Skin of body (tissue), 2 donors: Measurements from ENCODE around the gene SMIM7. TPM values are rescaled to one million over a fixed set of nuclear protein-coding genes. Genes with fewer than 3 reads are reported as not detected.

Experiments
- DNase-seq: peaks from one replicate; lab custom pipeline; 2025; lab: John Stamatoyannopoulos, UW
- total RNA-seq: library from RNA; depleted of rRNA; stranded (reverse); fragments of >200 nt; gene quantifications from one replicate; pipeline ENCODE4 v1.2.3, GENCODE V29; 2014

Gene SMIM7
- total RNA-seq, 1 donor from 2014 or later, result 50.6 TPM

DNA sequence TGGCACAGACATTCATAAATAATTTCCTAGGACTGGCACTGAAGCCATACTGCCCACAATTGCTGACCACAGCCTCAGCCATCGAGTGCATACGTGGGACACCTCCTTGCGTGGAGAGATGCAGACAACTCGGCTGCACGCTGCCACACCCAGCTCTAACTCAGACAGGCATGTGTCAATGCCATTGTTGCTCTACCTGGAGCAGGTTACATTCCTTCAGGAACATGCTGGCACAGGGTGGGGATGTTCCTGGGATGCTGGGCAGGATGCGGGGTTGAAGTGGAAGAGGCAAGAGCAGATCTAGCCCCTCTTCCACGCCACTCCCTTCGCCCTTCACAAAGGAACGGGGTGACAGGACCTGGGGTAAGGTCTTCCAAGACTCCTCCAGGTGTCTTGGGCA, 63.5 kb downstream of the SMIM7 start:
- no peak for DNase-seq

Other genes with a start within 250 kb of the SMIM7 start
- gene EPS15L1, start 188.2 kb downstream of the SMIM7 start, total RNA-seq, result 22.0 TPM
- not detected for gene CALR3, start 164.0 kb downstream of the SMIM7 start, total RNA-seq
- gene C19orf44, start 163.8 kb downstream of the SMIM7 start, total RNA-seq, result 2.9 TPM
- gene CHERP, start 117.7 kb downstream of the SMIM7 start, total RNA-seq, result 19.8 TPM
- 18.2 TPM for gene SLC35E1, start 87.7 kb downstream of the SMIM7 start, total RNA-seq
- 5.7 TPM for gene MED26, start 31.9 kb downstream of the SMIM7 start, total RNA-seq
- 11.9 TPM for gene TMEM38A, start 995 bp upstream of the SMIM7 start, total RNA-seq
- 0.10 TPM for gene NWD1, start 59.7 kb upstream of the SMIM7 start, total RNA-seq
- gene SIN3B, start 169.3 kb upstream of the SMIM7 start, total RNA-seq, result 47.8 TPM
- gene F2RL3, start 228.9 kb upstream of the SMIM7 start, total RNA-seq, result 0.49 TPM